HEK293T (cell line): ENCODE measurements around the gene ADCY9.

Source experiments
- CTBP1 ChIP-seq: fragments of 450-650 bp; IDR thresholded peaks from 2 replicates; pipeline ENCODE4 v1.6.1; 2016; ENCODE audit warnings: borderline replicate concordance
- FOXA1 ChIP-seq: fragments of 450-650 bp; IDR thresholded peaks from 2 replicates; pipeline ENCODE4 v1.6.1; 2016; ENCODE audit warnings: mild to moderate bottlenecking
- FOXK2 ChIP-seq: fragments of 450-650 bp; IDR thresholded peaks from 2 replicates; pipeline ENCODE4 v1.6.1; 2016; ENCODE audit warnings: mild to moderate bottlenecking
- HDGF ChIP-seq: fragments of 450-650 bp; IDR thresholded peaks from 2 replicates; pipeline ENCODE4 v1.6.1; 2017; ENCODE audit warnings: antibody characterized with exemption, borderline replicate concordance
- L3MBTL2 ChIP-seq: fragments of 450-650 bp; conservative IDR thresholded peaks from 2 replicates; pipeline ENCODE4 v1.6.1; 2016; ENCODE audit warnings: mild to moderate bottlenecking
- LEF1 ChIP-seq: fragments of 450-650 bp; IDR thresholded peaks from 2 replicates; pipeline ENCODE4 v1.6.1; 2017; ENCODE audit warnings: mild to moderate bottlenecking, borderline replicate concordance
- PKNOX1 ChIP-seq: fragments of 450-650 bp; IDR thresholded peaks from 2 replicates; pipeline ENCODE4 v1.6.1; 2016
- SP1 ChIP-seq: fragments of 450-650 bp; IDR thresholded peaks from 2 replicates; pipeline ENCODE4 v1.6.1; 2017
- SUZ12 ChIP-seq: fragments of 450-650 bp; IDR thresholded peaks from 2 replicates; pipeline ENCODE4 v1.6.1; 2016; ENCODE audit warnings: mild to moderate bottlenecking
- TARDBP ChIP-seq: fragments of 450-650 bp; IDR thresholded peaks from 2 replicates; pipeline ENCODE4 v1.6.1; 2016
- ZNF384 ChIP-seq: fragments of 450-650 bp; IDR thresholded peaks from 2 replicates; pipeline ENCODE4 v1.6.1; 2016

GRCh38 chr16:4003576-4003975 is 112.7 kb downstream of the ADCY9 start:
- TF ChIP-seq FOXA1: no peak
- no peak for TF ChIP-seq SUZ12
- no peak for TF ChIP-seq L3MBTL2
- no peak for TF ChIP-seq HDGF
- TF ChIP-seq PKNOX1: no peak
- no peak for TF ChIP-seq ZNF384
- TF ChIP-seq FOXK2: no peak
- no peak for TF ChIP-seq SP1
- TF ChIP-seq CTBP1: no peak
- no peak for TF ChIP-seq LEF1
- TF ChIP-seq TARDBP: no peak
